Measurements from ENCODE around the gene AHNAK2.

Gene AHNAK2

DNA sequence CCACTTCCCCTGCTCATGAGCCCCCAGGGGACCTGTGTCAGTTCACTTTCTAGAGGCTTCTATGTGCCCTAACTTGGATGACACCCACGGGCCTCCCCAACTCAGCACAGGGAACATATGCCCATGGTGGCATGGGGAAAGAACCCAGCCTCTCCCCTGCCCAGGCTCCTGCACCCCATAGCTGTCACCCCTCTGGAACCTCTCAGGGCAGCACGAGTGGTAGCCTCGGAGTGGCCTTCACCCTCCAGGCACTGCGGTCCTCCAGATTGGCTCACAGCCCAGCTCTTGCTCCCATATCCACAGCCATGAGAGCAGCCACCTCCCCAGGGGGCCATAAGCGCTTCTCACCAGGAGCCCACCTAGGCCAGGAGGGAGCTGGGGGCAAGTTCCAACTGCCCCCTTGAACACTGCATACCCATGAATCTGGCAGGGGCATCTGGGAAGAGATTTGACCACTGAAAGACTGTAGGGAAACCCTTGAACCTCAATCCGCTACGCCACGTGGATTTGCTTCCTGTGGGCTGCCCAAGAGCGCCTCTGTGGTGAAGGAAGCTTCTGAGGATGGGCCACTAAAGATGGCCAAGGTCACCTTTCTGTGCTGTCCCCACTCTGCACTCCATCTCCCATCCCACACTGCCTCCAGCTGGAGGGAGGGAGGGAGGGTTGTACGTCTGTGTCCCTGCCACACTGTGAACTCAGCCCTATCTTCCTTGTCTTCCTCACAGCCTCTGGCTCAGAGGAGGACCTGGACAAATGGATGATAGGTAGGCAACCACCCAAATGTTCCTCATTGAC is 41.6 kb downstream of the AHNAK2 start:
- DNase-seq, result no peak

DNA sequence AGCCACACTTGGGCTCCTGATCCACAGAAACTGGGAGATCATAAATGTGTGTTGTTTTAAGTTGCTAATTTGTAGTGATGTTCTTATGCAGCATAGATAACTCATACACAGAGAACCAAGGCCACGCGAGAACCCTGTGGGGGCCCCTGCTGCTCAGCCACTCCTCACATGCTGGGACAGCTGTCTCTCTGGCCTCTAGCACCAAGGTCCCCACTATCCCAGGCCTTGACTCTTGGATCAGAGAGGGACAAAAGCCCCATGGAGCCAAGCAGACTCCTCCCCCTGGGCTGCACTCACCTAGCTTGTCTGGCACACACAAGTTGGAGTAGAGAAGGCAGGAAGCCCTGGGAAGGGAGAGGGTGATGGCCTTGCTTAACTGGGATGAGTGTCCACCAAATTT is 42.2 kb downstream of the AHNAK2 start:
- no peak for DNase-seq

DNA sequence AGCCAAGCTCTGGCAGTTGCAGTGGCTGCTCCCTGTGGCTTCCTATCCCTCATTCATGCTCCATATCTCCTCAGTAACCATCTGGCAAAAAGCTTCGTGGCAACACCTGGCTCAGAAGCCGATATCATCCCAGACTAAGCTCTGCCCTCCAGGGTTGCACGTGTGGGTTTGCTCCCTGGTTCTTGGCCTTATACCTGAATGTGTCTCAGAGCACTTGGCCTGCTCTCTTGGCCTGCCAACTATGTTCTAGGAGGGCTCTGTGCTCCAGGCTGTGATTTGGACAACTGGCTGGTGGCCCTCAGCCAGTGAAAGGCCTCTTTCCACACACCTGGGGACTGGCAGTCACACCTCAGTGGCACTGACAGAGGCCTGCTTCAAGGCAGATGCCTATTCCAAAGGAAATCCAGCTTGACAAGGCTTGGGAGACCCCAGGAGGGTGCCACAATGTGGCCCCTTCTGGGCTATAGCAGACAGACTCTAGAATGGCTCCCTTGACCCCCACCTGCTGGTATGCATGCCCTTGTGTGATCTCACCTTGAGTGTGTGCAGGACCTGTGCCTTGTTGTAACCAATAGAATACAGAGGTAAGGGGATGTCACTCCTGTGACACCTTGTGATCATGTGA is 43.0 kb downstream of the AHNAK2 start:
- DNase-seq, result no peak

DNA sequence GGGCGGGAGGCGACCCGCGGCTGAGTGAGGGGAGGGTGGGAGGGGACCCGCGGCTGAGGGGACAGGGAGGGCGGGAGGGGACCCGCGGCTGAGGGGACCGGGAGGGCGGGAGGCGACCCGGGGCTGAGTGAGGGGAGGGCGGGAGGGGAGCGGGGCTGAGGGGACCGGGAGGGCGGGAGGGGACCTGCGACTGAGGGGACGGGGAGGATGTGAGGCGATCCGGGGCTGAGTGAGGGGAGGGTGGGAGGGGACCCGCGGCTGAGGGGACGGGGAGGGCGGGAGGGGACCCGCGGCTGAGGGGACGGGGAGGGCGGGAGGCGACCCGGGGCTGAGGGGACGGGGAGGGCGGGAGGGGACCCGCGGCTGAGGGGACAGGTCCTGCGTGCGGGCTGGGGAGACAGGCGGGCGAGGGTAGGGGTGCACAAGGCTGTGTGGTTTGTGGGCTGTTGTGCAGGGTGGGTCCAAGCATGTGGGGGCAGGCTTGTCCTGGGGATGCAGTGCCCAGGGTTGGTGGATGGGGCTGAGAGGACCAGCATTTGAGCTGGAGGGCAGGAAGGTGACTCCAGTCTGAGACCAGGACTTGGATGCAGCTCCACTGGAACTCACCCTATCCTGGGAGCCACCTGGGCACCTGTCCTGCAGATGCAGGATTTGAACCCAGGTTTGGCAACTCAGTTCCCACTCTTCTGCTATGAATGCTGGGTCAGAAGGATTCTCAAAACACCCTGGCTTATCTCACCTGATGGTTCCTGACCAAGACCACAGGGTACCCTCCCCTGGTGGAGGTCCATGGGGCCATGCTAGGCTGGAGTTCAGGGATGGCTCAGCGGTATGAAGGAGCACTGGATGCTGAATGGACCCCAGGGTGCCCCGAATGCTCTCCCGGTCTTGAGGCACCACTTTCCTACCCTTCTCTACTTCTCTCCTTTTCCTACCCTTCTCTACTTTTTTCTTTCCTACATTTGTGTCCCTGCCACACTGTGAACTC is 44.1 kb downstream of the AHNAK2 start:
- DNase-seq, result no peak

DNA sequence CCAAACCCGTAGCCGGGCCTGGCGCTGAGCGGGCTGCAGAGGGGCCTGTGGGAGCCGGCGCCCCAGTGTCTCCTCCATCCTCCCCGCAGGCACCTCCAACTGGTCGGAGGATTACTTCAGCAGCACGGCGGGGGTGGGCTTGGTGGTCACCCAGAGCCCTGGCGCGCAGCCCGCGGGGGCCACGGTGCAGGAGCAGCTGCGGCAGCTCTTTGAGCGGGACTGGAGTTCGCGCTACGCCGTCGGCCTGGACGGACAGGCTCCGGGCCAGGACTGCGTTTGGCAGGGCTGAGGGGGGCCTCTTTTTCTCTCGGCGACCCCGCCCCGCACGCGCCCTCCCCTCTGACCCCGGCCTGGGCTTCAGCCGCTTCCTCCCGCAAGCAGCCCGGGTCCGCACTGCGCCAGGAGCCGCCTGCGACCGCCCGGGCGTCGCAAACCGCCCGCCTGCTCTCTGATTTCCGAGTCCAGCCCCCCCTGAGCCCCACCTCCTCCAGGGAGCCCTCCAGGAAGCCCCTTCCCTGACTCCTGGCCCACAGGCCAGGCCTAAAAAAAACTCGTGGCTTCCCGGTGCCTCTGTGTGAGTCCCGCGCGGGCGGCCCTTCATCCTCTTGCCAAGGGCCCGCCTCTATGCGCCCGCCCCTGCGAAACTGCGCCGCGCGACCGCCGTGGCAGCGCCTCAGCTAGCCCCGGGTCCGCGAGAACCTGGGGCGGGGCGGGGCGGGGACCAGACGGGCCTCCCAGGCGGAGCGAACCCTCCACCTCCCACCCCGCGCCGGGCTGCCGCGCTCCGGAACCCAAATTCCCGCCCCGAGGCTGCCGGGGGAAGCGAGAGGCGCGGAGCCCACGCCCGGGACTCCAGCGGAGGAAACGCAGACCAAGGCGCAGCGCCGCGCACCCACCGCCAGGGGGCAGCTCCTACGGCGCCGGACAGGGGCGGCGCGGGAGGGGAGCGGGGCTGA is 45.2 kb downstream of the AHNAK2 start:
- peak; percentile 93 for DNase-seq

DNA sequence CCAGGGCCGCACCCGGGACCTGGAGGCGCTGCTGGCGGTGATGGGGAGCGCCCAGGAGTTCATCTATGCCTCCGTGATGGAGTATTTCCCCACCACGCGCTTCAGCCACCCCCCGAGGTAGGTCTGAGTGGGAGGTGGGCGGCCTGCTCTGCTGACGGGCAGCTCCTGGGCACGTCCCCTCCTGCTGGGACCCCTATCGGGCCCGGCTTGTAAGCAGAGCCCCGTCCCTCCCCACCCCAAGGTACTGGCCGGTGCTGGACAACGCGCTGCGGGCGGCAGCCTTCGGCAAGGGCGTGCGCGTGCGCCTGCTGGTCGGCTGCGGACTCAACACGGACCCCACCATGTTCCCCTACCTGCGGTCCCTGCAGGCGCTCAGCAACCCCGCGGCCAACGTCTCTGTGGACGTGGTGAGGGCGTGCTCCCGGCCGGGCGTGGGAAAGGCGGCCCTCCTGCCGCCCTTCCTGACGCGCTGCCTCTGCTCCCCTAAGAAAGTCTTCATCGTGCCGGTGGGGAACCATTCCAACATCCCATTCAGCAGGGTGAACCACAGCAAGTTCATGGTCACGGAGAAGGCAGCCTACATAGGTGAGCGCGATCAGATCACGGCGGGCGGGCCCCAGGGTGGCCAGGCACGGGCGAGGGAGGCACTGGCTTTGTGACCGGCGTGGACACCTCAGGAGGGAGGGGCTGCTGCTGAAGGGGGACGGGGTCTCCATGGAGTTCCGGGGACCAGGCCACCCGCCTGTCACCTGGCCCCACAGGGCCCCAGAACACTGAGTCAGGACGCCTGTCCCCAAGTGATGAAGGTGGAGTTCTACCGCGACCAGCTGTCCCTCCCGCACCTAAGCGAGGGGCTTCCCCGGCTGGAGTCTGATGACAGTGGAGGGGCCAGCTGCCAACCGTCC is 46.2 kb downstream of the AHNAK2 start:
- no peak for DNase-seq

DNA sequence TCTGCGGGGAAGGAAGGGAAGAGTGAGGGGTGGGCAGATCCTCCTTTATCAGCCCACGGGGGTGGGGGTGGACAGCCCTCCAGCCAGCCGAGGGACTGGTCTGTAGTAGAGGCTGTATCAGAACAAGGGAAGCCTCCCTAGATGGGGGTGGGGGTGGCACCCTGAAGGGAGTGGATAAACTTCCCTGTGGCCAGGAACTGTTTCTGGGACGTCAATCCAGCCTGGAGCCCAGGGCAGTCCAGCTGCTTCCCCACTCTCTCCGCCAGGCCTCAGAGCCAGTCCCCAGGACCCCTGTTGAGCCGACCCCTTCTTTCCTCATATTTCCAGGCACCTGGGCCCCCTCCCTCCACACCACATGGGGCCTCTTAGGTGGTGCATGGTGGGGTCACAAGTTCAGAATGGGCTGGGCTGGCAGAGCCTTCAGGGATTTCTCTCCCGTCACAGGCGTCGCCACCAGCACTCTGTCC is 46.8 kb downstream of the AHNAK2 start:
- DNase-seq, result no peak

DNA sequence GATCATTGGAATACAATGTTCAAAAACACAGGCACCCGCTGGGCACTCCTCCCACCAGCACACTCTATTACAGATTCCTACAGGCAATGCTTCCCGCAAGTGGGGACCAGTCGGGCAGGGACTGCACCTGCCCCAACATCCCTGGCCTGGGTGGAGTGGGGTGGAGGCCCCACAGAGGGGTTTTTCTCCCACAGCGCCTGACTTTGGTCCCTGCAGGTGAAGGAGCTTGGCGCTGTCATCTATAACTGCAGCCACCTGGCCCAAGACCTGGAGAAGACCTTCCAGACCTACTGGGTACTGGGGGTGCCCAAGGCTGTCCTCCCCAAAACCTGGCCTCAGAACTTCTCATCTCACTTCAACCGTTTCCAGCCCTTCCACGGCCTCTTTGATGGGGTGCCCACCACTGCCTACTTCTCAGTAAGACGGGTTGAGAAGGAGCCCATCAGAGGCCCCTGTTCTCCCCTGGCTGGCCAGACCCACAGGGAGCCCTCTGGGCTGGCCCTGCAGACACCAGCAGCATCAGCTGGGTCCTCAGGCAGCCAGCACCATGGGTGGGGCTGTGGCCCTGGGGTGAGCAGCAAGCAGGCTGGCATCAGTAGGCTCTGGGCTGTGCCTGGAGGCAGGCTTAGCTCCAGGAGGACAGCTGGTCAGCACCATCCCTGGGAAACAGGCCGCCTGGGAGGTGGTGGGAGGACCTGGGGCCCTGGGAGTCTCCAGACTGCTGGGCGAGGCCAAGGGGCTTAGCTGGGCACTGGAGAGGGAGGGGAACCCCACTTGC is 47.5 kb downstream of the AHNAK2 start:
- no peak for DNase-seq

DNA sequence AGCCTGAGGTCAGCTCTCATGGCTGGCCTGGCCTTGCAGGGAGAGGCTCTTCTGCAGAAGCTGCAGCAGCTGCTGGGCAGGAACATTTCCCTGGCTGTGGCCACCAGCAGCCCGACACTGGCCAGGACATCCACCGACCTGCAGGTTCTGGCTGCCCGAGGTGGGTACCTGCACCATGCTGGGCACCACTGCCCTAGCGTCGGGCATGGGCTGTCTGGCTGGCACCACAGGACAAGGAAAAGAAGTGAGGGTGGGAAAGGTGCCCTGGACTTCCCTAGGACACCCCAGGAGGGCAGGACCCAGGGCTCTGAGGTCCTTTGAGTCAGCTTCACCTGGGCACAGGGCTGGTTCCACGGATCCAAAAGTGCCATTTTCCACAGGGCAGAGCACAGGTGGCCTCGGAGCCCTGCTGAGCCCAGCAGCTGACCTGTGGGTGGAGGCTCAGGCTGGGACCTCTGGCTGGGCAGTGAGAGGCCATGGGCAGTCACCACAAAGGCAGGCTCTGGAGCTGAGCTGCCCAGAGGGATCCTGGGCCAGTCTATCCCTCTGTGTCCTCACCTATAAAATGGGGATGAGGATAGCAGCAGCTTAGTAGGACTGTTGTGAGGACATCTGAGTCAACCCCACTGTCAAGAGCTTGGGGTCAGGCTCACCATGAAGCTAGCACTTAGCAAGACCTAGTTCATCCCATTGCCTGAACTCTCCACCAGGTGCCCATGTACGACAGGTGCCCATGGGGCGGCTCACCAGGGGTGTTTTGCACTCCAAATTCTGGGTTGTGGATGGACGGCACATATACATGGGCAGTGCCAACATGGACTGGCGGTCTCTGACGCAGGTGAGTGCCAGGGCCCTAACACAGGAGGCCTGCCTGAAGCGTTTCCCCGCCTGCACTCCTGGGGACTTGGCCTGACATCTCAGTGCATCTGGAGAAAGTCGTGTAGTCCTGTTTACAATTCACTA is 48.6 kb downstream of the AHNAK2 start:
- no peak for DNase-seq

DNA sequence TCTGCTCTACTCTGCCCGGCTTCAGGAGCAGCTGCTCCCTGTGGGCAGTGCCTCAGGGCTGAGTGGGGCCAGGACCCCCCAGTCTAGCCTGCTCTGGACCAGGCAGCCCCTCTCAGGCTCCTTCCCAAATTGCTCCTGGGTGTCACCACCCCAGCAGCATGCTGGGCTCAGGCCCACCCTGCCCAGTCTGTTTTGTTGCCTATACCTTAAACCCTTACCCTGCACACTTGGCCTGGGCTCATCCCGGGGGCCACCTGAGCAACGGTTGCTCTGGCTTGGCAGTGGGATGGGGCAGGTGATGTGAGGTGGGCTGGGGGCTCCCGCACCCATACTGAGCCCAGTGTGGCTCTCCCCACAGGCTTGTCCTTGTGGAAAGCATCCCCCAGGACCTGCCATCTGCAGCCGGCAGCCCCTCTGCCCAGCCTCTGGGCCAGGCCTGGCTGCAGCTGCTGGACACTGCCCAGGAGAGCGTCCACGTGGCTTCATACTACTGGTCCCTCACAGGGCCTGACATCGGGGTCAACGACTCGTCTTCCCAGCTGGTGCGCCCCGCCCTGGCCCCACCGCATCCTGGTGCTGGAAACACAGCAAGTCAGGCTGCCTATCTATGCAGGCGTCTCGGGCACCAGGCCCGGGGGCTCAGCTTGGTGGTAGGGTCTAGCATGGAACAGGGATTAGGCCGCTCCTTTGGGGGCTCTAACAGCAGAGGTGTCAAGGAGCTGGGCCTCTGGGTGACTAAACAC is 49.6 kb downstream of the AHNAK2 start:
- DNase-seq, result no peak

DNA sequence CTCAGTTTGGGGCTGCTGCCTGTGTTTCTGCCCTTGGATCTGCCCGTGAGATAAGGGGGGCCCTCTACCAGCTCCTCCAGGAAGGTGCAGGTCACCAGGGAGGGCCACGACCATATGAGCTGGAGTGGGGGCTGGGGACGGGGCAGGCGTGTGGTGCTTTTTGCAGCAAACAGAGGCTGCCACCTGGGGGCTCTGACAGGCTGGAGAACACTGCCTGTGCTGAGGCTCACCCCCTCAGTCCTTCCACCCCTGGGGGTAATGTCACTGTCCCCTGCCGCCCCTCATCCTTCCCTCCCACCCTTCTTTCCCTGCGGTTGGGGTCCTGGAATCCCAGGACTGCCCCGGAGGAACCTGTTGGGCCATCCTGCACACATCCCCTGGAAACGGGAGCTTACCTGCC is 50.3 kb downstream of the AHNAK2 start:
- no peak for DNase-seq

DNA sequence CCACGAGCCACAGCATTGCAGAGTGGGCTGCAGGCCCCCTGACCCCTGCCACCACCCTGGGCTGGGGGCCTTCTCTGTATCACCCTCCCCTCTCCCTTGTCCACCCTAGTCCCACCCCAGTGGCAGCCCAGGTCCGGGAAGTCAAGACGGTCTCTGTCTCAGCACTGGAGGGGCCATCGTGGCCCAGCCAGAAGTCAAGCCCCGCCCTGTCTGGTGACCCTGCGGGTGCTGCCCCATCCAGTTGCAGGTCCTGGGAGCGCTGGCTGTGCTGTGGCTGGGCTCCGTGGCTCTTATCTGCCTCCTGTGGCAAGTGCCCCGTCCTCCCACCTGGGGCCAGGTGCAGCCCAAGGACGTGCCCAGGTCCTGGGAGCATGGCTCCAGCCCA is 50.8 kb downstream of the AHNAK2 start:
- DNase-seq, result no peak

DNA sequence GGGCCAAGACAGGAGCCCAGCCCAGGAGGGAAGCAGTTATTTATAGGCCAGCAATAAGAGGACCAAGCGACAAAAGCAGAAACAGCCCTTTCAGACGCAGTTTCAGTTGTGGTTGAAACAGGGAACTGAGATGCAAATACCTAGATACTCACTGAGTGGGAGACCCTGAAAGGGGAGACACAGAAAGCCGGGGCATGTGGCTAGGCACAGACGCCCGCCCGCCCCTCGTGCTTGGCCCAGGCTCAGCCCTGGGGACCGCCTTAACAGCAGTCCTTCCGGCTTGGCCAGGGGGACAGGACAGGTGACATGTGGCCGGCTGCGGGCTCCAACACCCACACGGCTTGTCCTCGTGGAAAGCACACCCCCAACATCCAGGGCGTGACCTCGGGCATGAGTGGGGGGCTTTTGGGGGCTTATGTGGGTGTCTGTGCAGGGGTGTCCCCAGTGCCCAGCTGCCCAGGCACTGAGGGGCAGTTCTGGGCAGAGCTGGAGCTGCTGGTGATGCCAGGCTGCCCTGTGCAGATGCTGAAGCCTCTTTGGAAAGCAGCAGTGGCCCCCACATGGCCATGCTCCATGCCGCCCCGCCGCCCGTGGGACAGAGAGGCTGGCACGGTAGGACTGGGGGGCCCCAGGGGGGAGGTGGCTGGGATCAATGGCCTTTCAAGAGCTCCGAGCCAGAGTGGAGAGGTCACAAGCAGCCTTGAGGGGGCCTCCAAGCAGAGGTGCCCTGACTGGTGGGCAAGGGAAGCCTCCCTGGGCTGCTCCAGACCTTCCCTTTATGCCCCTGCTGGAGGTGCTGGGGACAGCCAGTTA is 51.3 kb downstream of the AHNAK2 start:
- no peak for DNase-seq

DNA sequence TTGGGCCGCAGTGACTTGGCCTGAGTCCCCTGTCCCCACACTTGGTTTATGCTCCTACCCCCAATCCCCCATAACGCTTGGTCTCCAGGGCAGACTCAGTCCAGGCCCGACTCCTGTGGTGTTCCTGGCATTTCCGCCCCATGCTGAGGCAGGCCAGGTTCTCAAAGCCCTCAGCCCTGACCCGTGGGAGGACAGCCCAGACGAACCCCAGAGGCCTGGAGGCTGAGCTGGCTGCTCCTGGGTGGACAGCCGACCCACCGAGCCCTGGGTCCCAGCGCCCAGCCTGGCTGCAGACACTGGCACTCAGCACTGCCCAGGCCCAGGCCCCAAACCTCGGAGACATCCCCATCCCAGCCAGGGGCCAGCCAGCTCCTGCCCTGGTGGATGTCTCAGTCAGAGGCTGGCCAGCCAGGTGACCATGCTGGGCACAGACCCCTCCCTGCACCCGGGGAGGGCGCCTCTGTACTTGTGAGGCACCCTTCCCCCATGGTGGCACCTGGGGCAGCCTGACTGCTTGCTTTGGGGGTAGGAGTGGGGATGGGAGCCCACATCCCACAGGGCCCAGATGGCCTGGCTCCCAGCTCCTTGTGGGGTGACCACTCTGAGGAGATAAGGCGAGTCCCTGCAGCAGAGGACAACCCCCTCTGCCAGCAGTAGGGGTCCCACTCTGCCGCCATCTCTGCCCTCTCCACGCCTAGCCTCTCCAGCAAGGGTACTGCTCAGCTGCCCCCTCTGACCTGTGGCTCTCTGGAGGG is 52.1 kb downstream of the AHNAK2 start:
- DNase-seq, result no peak

DNA sequence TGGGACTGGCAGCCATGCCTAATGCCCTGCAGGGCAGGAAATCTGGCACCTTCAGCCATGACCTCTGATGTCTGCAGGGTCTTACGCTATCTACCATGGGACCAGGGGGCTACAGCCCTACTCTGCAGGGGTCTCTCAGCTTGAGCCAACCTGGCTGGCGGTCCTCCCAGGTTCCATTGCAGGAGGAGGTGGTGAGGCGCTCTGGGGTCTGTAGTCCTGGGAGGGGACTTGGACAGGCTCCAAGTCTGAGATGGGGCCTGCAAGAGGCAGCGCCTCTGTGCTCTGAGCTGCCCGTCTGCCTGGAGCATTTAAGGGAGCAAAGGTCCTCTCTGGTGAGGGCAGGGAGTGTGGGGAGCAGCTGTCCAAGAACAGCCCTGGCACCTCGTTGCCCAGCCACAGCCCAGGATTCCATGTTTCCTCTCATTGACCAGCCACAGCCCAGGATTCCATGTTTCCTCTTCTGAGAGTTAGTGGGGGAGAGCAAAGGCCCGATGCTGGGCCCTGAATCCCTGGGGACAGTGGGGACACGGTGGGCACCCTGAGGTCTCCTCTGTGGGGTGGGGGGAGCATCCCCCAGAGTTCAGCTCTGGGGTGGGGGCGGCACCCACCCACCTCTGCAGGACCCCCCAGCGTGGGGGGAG is 52.8 kb downstream of the AHNAK2 start:
- no peak for DNase-seq
